GM10248 (cell line): ENCODE results near the gene RBKS.

ENCODE experiments used
- CTCF ChIA-PET: fragments of 300-600 bp; sonication (Branson Sonifier 250); formaldehyde crosslinking; extraction: SDS; loops from one replicate; lab custom pipeline; 2021; ENCODE audit warnings: antibody characterized with exemption; lab: Yijun Ruan, JAX
- POLR2A ChIA-PET: fragments of 350-650 bp; sonication (Branson Sonifier 250); formaldehyde crosslinking; extraction: SDS; loops from one replicate; lab custom pipeline; 2020; ENCODE audit warnings: antibody characterized with exemption; lab: Yijun Ruan, JAX
- DNase-seq: peaks from one replicate; pipeline ENCODE4 v3.0.0; 2012; ENCODE audit errors: extremely low spot score
- TF ChIP-seq, protein P1 (sequence below): IDR thresholded peaks from 2 replicates; pipeline ENCODE4 v1.5.1; 2012; ENCODE audit warnings: mild to moderate bottlenecking, low read depth; ENCODE audit errors: extremely low read depth, missing control alignments, control extremely low read depth

Gene RBKS

DNA sequence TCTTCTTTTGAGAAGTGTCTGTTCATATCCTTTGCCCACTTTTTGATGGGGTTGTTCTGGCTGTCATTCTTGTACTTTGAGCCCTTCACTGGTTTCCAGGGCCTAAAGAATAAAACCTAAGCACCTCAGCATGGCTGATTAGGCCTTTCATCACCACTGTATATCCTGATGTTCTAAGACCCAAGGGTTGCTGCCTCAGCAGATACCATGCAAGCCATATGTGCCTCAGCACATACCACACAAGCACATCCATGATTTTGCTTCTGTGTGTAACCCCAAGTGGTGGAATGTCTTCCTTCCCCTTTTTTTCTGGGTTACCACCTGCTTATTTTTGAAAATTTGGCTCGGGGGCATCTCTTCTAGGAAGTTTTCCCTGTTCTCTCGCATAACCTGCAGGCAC is 11.4 kb downstream of the RBKS start:
- ChIA-PET CTCF (interaction anchor here (1.5 kb wide), 1 partner anchor 14 kb away, joined by 4 read pairs; no protein-coding TSS in a partner anchor), POLR2A (no interaction called here)
- TF ChIP-seq, protein P1, sequence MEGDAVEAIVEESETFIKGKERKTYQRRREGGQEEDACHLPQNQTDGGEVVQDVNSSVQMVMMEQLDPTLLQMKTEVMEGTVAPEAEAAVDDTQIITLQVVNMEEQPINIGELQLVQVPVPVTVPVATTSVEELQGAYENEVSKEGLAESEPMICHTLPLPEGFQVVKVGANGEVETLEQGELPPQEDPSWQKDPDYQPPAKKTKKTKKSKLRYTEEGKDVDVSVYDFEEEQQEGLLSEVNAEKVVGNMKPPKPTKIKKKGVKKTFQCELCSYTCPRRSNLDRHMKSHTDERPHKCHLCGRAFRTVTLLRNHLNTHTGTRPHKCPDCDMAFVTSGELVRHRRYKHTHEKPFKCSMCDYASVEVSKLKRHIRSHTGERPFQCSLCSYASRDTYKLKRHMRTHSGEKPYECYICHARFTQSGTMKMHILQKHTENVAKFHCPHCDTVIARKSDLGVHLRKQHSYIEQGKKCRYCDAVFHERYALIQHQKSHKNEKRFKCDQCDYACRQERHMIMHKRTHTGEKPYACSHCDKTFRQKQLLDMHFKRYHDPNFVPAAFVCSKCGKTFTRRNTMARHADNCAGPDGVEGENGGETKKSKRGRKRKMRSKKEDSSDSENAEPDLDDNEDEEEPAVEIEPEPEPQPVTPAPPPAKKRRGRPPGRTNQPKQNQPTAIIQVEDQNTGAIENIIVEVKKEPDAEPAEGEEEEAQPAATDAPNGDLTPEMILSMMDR, result no peak
- DNase-seq, result no peak

DNA sequence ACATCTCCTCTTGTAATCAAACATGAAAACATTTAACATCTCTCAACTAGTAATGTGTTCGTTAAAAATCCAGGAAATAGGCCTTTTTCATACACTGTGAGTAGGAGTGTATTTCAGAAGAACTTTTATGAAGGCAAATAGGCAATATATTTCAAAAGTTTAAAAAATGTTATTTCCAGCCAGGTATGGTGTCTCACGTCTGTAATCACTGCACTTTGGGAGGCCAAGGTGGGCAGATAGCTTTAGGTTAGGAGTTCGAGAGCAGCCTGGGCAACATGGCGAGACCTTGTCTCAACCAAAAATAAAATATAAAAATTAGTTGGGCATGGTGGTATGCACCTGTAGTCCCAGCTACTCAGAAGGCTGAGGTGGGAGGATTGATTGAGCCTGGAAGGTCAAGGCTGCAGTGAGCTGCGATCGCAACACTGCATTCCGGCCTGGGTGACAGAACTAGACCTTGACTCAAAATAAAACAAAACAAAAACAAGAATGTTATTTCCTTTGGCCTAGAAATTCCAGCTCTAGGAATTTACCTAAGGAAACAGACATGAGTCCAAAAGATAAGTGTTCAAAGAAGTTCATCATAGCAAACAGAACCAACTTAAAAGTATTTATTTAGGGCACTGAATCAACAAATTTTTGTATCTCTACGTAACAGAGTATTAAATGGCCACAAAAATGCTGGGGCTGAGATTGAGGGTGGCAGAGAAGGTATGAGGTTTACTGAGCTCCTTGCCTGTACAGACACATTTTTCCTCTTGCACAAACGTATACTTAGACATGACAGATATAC is 14.9 kb downstream of the RBKS start:
- ChIA-PET CTCF (no interaction called here), POLR2A (no interaction called here)
- no peak for DNase-seq
- TF ChIP-seq, protein P1, result no peak

DNA sequence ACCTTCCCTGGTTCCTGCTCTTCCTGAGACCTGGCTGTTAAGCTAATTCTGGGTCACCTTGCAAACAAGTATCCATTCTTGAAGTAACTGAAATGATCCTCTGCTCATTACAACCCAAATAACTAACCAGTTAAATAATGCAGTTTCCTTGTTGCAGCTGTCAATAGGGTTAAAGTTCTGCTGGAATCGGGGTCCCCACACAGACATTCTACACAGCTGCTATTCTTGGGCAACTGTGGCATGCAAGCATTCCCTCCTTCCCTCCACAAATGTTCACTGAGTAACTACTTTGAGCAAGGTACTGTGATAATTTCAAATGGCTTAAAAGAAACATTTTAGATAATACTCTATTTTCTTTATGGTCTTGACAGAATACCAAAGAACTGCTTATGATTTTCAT is 17.1 kb downstream of the RBKS start:
- CTCF ChIA-PET, result no interaction called here
- TF ChIP-seq, protein P1, result no peak
- POLR2A ChIA-PET, result no interaction called here
- no peak for DNase-seq

DNA sequence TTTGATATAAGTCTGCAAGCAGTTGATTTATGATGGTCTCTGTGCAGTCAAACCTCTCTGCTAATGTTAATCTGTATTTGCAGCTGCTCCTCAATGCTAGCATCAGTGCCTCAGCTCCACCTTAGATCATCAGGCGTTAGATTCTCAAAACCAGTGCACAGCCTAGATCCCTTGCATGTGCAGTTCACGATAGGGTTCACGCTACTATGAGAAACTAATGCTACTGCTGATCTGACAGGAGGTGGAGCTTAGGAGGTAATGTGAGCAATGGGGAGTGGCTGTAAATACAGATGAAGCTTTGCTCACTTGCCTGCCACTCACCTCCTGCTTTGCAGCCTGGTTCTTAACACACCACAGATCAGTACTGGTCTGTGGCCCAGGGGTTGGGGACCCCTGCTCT is 18.4 kb downstream of the RBKS start:
- no peak for DNase-seq
- TF ChIP-seq, protein P1, result no peak
- ChIA-PET POLR2A (no interaction called here), CTCF (interaction anchor here (1.1 to 1.6 kb wide), 3 partner anchors 9 to 67 kb away, joined by 3 to 4 read pairs (median 4); no protein-coding TSS in a partner anchor)

DNA sequence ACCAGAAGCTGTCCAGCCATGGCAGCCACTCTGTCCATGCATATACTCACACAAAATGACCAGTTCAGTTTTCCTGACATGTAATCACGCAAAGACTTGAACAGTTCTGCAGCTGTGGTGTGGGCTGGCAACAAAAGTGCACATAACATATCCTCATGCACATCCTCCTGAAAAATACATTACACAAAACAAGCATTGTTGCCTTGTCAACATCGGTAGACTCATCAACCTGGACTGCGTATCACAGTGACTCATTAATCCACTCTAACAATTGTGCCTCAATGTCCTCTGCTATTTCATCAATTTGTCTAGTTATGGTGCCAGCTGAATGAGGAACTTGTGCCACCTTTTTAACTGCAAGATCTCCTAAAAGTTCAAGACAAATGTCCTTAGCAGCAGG is 19.5 kb downstream of the RBKS start:
- no peak for DNase-seq
- ChIA-PET POLR2A (no interaction called here), CTCF (interaction anchor here (0.7 to 1.6 kb wide), 2 partner anchors 12 to 19 kb away, joined by 3 to 4 read pairs; no protein-coding TSS in a partner anchor)
- TF ChIP-seq, protein P1, result no peak

DNA sequence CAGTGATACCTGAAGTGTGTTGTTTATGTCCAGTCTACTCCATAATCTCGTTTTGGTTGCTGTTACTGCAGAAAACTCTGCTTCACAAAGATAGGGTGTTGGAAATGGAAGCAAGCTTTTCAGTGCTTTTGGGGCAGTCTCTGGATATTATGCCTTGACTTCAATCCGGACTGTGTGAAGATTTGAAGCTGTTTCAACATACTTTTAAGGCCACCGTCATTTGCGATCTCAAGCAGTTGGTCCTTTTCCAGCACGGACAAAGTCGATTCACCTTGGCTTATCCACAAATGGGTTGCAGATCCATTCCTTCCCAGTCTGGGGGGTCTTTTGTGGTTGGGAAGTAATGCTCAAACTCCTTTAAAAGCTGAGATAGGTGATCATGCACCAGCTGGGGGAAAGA is 20.4 kb downstream of the RBKS start:
- ChIA-PET POLR2A (no interaction called here), CTCF (no interaction called here)
- TF ChIP-seq, protein P1, result no peak
- no peak for DNase-seq
